HK-2 (cell line): ENCODE results near the gene HADH.
"Not testable (repeated sequence)": the region's sequence is repeated elsewhere in the genome, so short reads cannot be mapped to it uniquely, and the experiment has no call there.

ENCODE experiments used
- DNase-seq: peaks from one replicate; pipeline ENCODE4 v3.0.0-alpha.2; 2018; ENCODE audit not compliant: unreplicated experiment

HADH gene

GRCh38 chr4:107989537-107990386 lies at the start of gene HADH:
TSS of gene HADH (plus strand) at chr4:107989889. CDS start at chr4:107989933, 44 bp downstream.
- DNase-seq = peak; percentile 89

- DNase-seq = no peak
Observed at GRCh38 chr4:107945809-107946208, 43.9 kb upstream of the HADH start.

- DNase-seq = no peak
Observed at GRCh38 chr4:107950746-107951540, 38.7 kb upstream of the HADH start.

GRCh38 chr4:107951551-107951950 lies 38.1 kb upstream of the HADH start:
- DNase-seq = peak; percentile 6

- no peak for DNase-seq
Observed at GRCh38 chr4:107956011-107956410, 33.7 kb upstream of the HADH start.

- no peak for DNase-seq
Observed at GRCh38 chr4:107966903-107967302, 22.8 kb upstream of the HADH start.

GRCh38 chr4:107967519-107967918 lies 22.2 kb upstream of the HADH start:
- not testable (repeated sequence) for DNase-seq

- DNase-seq = not testable (repeated sequence)
Observed at GRCh38 chr4:107967921-107968320, 21.8 kb upstream of the HADH start.

GRCh38 chr4:107970063-107970798 lies 19.5 kb upstream of the HADH start:
- DNase-seq = no peak

GRCh38 chr4:107972605-107973004 lies 17.1 kb upstream of the HADH start:
- no peak for DNase-seq

GRCh38 chr4:107974523-107974922 lies 15.2 kb upstream of the HADH start:
- DNase-seq = no peak

GRCh38 chr4:107977482-107977881 lies 12.2 kb upstream of the HADH start:
- DNase-seq = no peak

- DNase-seq = no peak
Observed at GRCh38 chr4:107977966-107978705, 11.6 kb upstream of the HADH start.

- DNase-seq = no peak
Observed at GRCh38 chr4:107978716-107979451, 10.8 kb upstream of the HADH start.

- DNase-seq = no peak
Observed at GRCh38 chr4:107987916-107988762, 1.6 kb upstream of the HADH start.

GRCh38 chr4:107988763-107989035 lies 990 bp upstream of the HADH start:
- no peak for DNase-seq

- DNase-seq = no peak
Observed at GRCh38 chr4:107989162-107989536, 540 bp upstream of the HADH start.

GRCh38 chr4:107991945-107992630 lies 2.4 kb downstream of the HADH start:
- DNase-seq = no peak

GRCh38 chr4:107993969-107994368 lies 4.3 kb downstream of the HADH start:
- DNase-seq = no peak

GRCh38 chr4:107994894-107995293 lies 5.2 kb downstream of the HADH start:
- DNase-seq = no peak
